ENCODE results near the gene SREBF2. TPM values are rescaled to one million over a fixed set of nuclear protein-coding genes. Genes with fewer than 3 reads are reported as not detected.

Gene SREBF2
- total and polyA plus RNA-seq, 2 of the 8 experiments (the other 6 are each of a cell fraction or from before 2014, with no cell fraction given): 125 to 144 TPM

- TF ChIP-seq SP1 (IDR thresholded peaks at IDR 0.05; ENCODE audit: low read depth, low read length) (no peak), JUN (IDR thresholded peaks at IDR 0.05; ENCODE audit: low read depth, low read length) (no peak), MAFK (IDR thresholded peaks at IDR 0.05; ENCODE audit: low read depth, low read length) (no peak), CREB1 (IDR thresholded peaks at IDR 0.05) (no peak), CHD2 (IDR thresholded peaks at IDR 0.05; ENCODE audit: low read length) (no peak), SIX5 (IDR thresholded peaks at IDR 0.05; ENCODE audit: low read depth, low read length) (no peak), POLR2A (IDR thresholded peaks at IDR 0.05; ENCODE audit: control extremely low read depth in 1 of 2, low read depth in 2 of 2, low read length in 2 of 2) (no peak), BACH1 (IDR thresholded peaks at IDR 0.05; ENCODE audit: low read length) (no peak)
Observed at GRCh38 chr22:41793871-41794270, 39.0 kb upstream of the SREBF2 start (continued).

All from H1 (cell line).